ENCODE measurements around the gene DCP1B. TPM values are rescaled to one million over a fixed set of nuclear protein-coding genes. Genes with fewer than 3 reads are reported as not detected.

DCP1B gene
- total and polyA plus RNA-seq, 2 of the 4 experiments (the other 2 are of a cell fraction), result 13.3 to 19.7 TPM

GRCh38 chr12:1949771-1950470, 54.3 kb downstream of the DCP1B start:
- POLR2A ChIA-PET (ENCODE audit: unreplicated experiment), result no interaction called here
- CTCF ChIA-PET, result interaction anchor here (1.2 kb wide), 1 partner anchor 10 kb away, joined by 4 read pairs; no protein-coding TSS in a partner anchor
- no peak overlapping the region for H4K91ac ChIP-seq (ENCODE audit: insufficient read depth, low read depth, low read length)
- no peaks in the 10 kb centered on the region; the same call in 1 of the 2 replicates for H4K20me1 ChIP-seq (ENCODE audit: insufficient read depth, low read length)
- no peak overlapping the region for H2AK5ac ChIP-seq (ENCODE audit: low read depth, low read length)
- no peak overlapping the region for H3K4me3 ChIP-seq (ENCODE audit: insufficient read depth, low read depth, low read length)
- H3K79me1 ChIP-seq (ENCODE audit: low read depth in 1 of 2, low read length in 2 of 2), result peaks cover 6 to 8% of the 10 kb centered on the region in 2 experiments; a peak in 2 of 4 replicates
- no peaks in the 10 kb centered on the region for H3K27me3 ChIP-seq (ENCODE audit: control insufficient read depth, insufficient read depth, low read length)
- no peak overlapping the region for H3K27ac ChIP-seq (ENCODE audit: insufficient read depth, low read length)
- DNase-seq, result no peak
- H4K5ac ChIP-seq (ENCODE audit: low read depth, low read length), result no peak overlapping the region
- dilution Hi-C loops (cut with HindIII; ENCODE audit: low sequenced_read_pairs, unreplicated experiment), result no loop called here
- H2BK20ac ChIP-seq (ENCODE audit: low read depth, low read length), result no peak overlapping the region
- no peak overlapping the region for H2AK9ac ChIP-seq (replicated peaks; ENCODE audit: low read depth, low read length, poor library complexity)
- no peak overlapping the region for H4K8ac ChIP-seq (ENCODE audit: low read depth in 2 of 2, low read length in 2 of 2)
- H2AFZ ChIP-seq (replicated peaks; ENCODE audit: low read length, poor library complexity), result no peak overlapping the region
- H3K9ac ChIP-seq (ENCODE audit: low read depth, low read length), result no peak overlapping the region
- no peak overlapping the region for H2BK15ac ChIP-seq (ENCODE audit: low read depth, low read length)
- no TSS peak for BruUV-seq (replicated peaks)
- no peak overlapping the region for H3K56ac ChIP-seq (ENCODE audit: extremely low read depth, insufficient read depth, low read length)
- H3K23ac ChIP-seq (ENCODE audit: low read depth, low read length), result no peak overlapping the region
- no peaks in the 10 kb centered on the region for H3K9me3 ChIP-seq (ENCODE audit: control insufficient read depth, insufficient read depth, low read length)
- ATAC-seq (ENCODE audit: low read depth), result no peak
- H3K9me1 ChIP-seq (ENCODE audit: insufficient read depth, low read length), result peaks cover 7% of the 10 kb centered on the region
- in situ Hi-C loops (cut with MboI; ENCODE audit: low sequenced_read_pairs), result no loop called here
- H2BK5ac ChIP-seq (ENCODE audit: low read depth, low read length, poor library complexity, severe bottlenecking), result no peak overlapping the region
- 92% methylated on average over 2 of the region's 15 CpGs; no CpG with 5 or more reads in 1 of the 2 experiments for WGBS, 2 experiments (ENCODE audit: extremely low coverage in 2 of 2, insufficient read length in 1 of 2)
- TF ChIP-seq NFE2L2 (IDR thresholded peaks at IDR 0.05; ENCODE audit: low read depth, low read length) (no peak), MAFK (IDR thresholded peaks at IDR 0.05; ENCODE audit: low read depth, low read length) (no peak), RCOR1 (IDR thresholded peaks at IDR 0.05; ENCODE audit: insufficient replicate concordance, low read length) (no peak), CEBPB (IDR thresholded peaks at IDR 0.05; ENCODE audit: low read depth, low read length) (no peak), FOS (IDR thresholded peaks at IDR 0.05; ENCODE audit: low read depth, low read length) (no peak), RAD21 (IDR thresholded peaks at IDR 0.05; ENCODE audit: low read length) (no peak)
- intact Hi-C loops (cut with micrococcal nuclease), result loop anchor here (5.0 to 10.0 kb wide), 2 partner anchors 335 to 632 kb away; no protein-coding TSS in a partner anchor
- no peak overlapping the region for H3K4me2 ChIP-seq (ENCODE audit: low read depth, low read length)
- H3K18ac ChIP-seq (ENCODE audit: low read depth, low read length), result no peak overlapping the region
- H3K14ac ChIP-seq (replicated peaks; ENCODE audit: low read depth, low read length), result no peak overlapping the region
- H3K36me3 ChIP-seq (ENCODE audit: control insufficient read depth, insufficient read depth, low read length), result peaks cover 68% of the 10 kb centered on the region
- H3K4me1 ChIP-seq (ENCODE audit: control insufficient read depth, insufficient read depth, low read length), result peaks cover 5% of the 10 kb centered on the region
- H3K4ac ChIP-seq (ENCODE audit: low read depth, low read length), result no peak overlapping the region
- no peak overlapping the region for H2BK120ac ChIP-seq (ENCODE audit: low read depth, low read length)
